Activated gamma-delta T cell (primary cell): ENCODE data around the gene ZER1.

Experiments used
- DNase-seq: peaks from one replicate; lab custom pipeline; 2025; lab: John Stamatoyannopoulos, UW

The ZER1 gene

GRCh38 chr9:128689820-128690683 is 81.7 kb downstream of the ZER1 start:
- peak; percentile 42 for DNase-seq

GRCh38 chr9:128689293-128689774 is 82.4 kb downstream of the ZER1 start:
- DNase-seq: peak; percentile 66

- DNase-seq: peak; percentile 93
Observed at GRCh38 chr9:128688501-128689292, 83.0 kb downstream of the ZER1 start, which contains the start of gene SET. TSS of gene SET (plus strand) at chr9:128689222. CDS start at chr9:128689583, 361 bp downstream.

GRCh38 chr9:128687453-128687852 is 84.3 kb downstream of the ZER1 start:
- DNase-seq: no peak

GRCh38 chr9:128685636-128686489 is 85.9 kb downstream of the ZER1 start:
- DNase-seq: no peak

GRCh38 chr9:128684325-128685199 is 87.2 kb downstream of the ZER1 start:
- DNase-seq: peak; percentile 24

- DNase-seq: no peak
Observed at GRCh38 chr9:128684065-128684324, 87.7 kb downstream of the ZER1 start.

GRCh38 chr9:128683340-128684064 is 88.2 kb downstream of the ZER1 start:
- DNase-seq: no peak
